ENCODE data around the gene FOXP1. TPM values are rescaled to one million over a fixed set of nuclear protein-coding genes. Genes with fewer than 3 reads are reported as not detected.

FOXP1 gene
- total RNA-seq, 2 donors from 2014 or later: 42.1 to 50.0 TPM

- intact Hi-C loops (cut with DNase I): no loop called here
- DNase-seq: peak; percentile 43
These were observed 373.1 kb downstream of the FOXP1 start for GRCh38 chr3:71210257-71211007.

GRCh38 chr3:71208211-71209095 is 375.1 kb downstream of the FOXP1 start:
- intact Hi-C loops (cut with DNase I): loop anchor here in 1 of 2 donors (10.0 kb wide), 2 partner anchors 74 to 134 kb away; no protein-coding TSS in a partner anchor
- DNase-seq (no peak), ATAC-seq (no peak)

More at GRCh38 chr3:71210257-71211007, 373.1 kb downstream of the FOXP1 start:
- peak; percentile 77 to 89 for ATAC-seq

GRCh38 chr3:71207632-71208031 is 375.9 kb downstream of the FOXP1 start:
- no peak for DNase-seq
- ATAC-seq: no peak
- intact Hi-C loops (cut with DNase I): loop anchor here in 1 of 2 donors (10.0 kb wide), 2 partner anchors 73 to 133 kb away; no protein-coding TSS in a partner anchor

- intact Hi-C loops (cut with DNase I): loop anchor here in 1 of 2 donors (10.0 kb wide), 2 partner anchors 72 to 132 kb away; no protein-coding TSS in a partner anchor
- no peak for ATAC-seq
- DNase-seq: no peak
These were observed 377.0 kb downstream of the FOXP1 start for GRCh38 chr3:71206305-71207165.

GRCh38 chr3:71203727-71204488 is 379.6 kb downstream of the FOXP1 start:
- intact Hi-C loops (cut with DNase I): loop anchor here in 1 of 2 donors (10.0 kb wide), 2 partner anchors 69 to 129 kb away; no protein-coding TSS in a partner anchor
- ATAC-seq (no peak), DNase-seq (no peak)

GRCh38 chr3:71202848-71203533 is 380.5 kb downstream of the FOXP1 start:
- intact Hi-C loops (cut with DNase I): loop anchor here in 1 of 2 donors (10.0 kb wide), 2 partner anchors 68 to 128 kb away; no protein-coding TSS in a partner anchor
- no peak for ATAC-seq
- DNase-seq: no peak

GRCh38 chr3:71201939-71202338 is 381.6 kb downstream of the FOXP1 start:
- intact Hi-C loops (cut with DNase I): loop anchor here in 1 of 2 donors (10.0 kb wide), 2 partner anchors 67 to 127 kb away; no protein-coding TSS in a partner anchor
- ATAC-seq (peak; percentile 84 to 86), DNase-seq (peak; percentile 80)

GRCh38 chr3:71197841-71198565 is 385.5 kb downstream of the FOXP1 start:
- intact Hi-C loops (cut with DNase I): no loop called here
- ATAC-seq: no peak
- DNase-seq: no peak

- intact Hi-C loops (cut with DNase I): no loop called here
- no peak for DNase-seq
- ATAC-seq: no peak
These were observed 388.0 kb downstream of the FOXP1 start for GRCh38 chr3:71195492-71195891.

- intact Hi-C loops (cut with DNase I): no loop called here
- no peak for ATAC-seq
- no peak for DNase-seq
These were observed 388.7 kb downstream of the FOXP1 start for GRCh38 chr3:71194785-71195184.

- DNase-seq (no peak), ATAC-seq (no peak)
- intact Hi-C loops (cut with DNase I): no loop called here
These were observed 392.5 kb downstream of the FOXP1 start for GRCh38 chr3:71191031-71191482.

- ATAC-seq (no peak), DNase-seq (no peak)
- intact Hi-C loops (cut with DNase I): no loop called here
These were observed 394.0 kb downstream of the FOXP1 start for GRCh38 chr3:71189480-71189879.

- intact Hi-C loops (cut with DNase I): no loop called here
- ATAC-seq (no peak), DNase-seq (no peak)
These were observed 395.8 kb downstream of the FOXP1 start for GRCh38 chr3:71187715-71188114.

GRCh38 chr3:71186801-71187200 is 396.7 kb downstream of the FOXP1 start:
- no peak for DNase-seq
- intact Hi-C loops (cut with DNase I): no loop called here
- ATAC-seq: no peak

GRCh38 chr3:71185733-71186455 is 397.6 kb downstream of the FOXP1 start:
- ATAC-seq (no peak), DNase-seq (no peak)
- intact Hi-C loops (cut with DNase I): no loop called here

GRCh38 chr3:71184252-71184651 is 399.3 kb downstream of the FOXP1 start:
- intact Hi-C loops (cut with DNase I): no loop called here
- no peak for ATAC-seq

More at GRCh38 chr3:71184252-71184651, 399.3 kb downstream of the FOXP1 start:
- DNase-seq: no peak

All from left cardiac atrium (tissue), 4 donors.